GM21723 (cell line): Measurements from ENCODE around the gene TUBGCP5.
A peak's percentile ranks its signal among the peaks of the same experiment; 100 is the strongest.

Experiments
- ATAC-seq: cut with Tn5 transposase; IDR thresholded peaks from one replicate; pipeline ENCODE4 v1.9.1; 2021; ENCODE audit warnings: mild to moderate bottlenecking, moderate library complexity; ENCODE audit not compliant: unreplicated experiment

Gene TUBGCP5

GRCh38 chr15:22979238-22980188 is 59.9 kb downstream of the TUBGCP5 start:
- peak; percentile 57 for ATAC-seq

DNA sequence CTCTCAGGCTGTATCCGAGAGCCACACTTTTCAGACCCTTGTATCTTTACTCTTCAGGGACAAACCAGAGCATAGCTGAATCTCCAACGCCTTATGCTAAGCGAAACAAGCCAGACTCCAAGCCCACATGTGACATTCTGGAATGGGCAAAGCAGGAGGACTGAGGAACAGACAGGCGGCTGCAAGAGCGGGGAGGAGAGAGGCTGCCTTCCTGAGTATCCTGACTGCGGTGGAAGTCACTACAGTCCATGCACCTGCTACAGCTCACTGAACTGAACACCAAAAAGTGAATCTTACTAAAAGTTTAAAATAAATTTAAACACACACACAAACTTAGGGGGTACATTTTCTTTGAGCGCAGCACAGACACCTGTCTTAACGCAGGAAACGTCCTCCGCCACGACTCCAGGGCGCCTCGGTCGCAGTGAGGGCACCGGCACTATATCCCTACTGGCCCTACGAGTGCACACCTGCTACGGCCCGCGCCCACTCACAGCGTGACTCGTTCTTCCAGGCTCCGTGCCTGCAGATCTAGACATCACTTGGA is 60.6 kb downstream of the TUBGCP5 start:
- peak; percentile 35 for ATAC-seq

DNA sequence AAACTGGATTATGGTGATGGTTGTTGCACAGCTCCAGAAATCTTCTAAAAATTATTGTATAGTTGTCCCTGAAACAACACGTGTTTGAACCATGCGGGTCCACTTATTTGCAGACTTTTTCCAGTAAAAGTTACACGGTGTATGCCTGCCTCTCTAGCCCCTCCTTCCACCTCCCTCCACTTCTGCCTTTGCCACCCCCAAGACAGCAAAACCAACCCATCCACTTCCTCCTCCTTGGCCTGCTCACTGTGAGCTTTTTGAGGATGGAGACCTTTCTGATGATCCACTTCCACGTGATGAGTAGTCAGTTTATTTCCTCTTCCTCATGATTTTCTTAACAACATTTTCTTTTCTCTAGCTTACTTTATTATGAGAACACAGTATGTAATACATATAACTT is 64.6 kb downstream of the TUBGCP5 start:
- no peak for ATAC-seq

DNA sequence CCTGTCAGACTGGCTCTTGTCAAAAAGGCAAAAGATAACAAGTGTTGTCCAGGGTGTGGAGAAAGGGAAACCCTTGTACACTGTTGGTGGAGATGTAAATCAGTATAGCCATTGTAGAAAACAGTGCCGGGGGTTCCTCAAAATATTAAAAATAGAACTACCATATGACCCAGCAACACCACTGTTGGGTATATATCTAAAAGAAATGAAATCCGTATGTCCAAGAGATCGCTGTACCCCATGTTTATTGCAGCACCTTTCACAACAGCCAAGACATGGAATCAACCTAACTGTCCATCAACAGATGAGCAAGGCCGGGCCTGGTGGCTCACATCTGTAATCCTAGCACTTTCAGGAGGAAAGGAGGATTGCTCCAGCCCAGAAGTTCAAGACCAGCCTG is 65.4 kb downstream of the TUBGCP5 start:
- ATAC-seq = no peak

DNA sequence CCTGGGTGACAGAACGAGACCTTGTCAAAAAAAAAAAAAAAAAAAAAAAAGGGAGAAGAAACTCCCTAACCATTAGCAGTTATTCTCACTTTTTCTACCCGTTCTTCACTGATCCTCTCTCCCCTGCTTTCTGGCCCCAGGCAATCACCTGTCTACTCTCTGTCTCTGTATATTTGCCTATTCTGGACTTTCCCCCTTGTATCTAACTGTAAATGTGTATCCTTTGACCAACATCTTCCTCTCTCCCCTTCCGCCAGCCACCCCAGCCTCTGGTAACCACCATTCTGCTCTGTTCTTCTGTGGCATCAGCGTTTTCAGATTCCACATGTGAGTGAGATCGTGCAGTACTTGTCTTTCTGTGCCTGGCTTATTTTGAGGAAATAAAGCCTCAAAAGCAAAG is 66.1 kb downstream of the TUBGCP5 start:
- ATAC-seq = peak; percentile 77

DNA sequence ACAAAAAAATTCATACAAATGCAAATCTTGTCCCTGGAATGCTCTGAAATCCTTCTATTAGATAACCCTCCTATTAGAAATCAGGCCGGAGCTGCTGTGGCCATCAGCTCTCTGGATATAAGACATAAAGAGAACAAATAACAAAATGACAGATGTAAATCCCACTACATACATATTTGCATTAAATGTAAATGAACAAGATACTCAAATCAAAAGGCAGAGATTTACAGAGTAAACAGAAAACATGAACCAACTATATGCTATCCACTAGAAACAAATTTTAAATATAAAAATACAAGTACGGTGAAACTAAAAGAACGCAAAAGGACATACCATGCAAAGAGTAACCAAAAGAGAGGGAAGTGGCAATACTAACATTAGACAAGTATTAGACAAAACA is 69.9 kb downstream of the TUBGCP5 start:
- ATAC-seq = no peak

DNA sequence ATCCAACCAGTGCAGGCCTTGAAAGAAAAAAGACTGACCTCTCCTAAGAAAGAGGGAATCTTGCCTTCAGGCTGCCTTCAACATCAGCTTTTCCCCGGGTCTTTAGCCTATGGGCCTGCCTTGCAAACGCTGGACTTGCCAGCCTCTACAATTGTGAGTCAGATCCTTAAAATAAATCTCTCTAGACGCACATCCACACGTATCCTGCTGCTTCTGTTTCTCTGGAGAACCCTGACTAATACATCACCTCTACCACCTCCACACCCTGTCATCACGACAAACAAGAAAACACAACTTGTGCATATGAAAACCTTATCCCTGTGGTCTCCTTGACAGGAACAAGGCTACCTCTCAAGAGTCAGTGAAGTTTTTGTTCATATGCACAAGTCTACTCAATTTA is 71.0 kb downstream of the TUBGCP5 start:
- ATAC-seq = no peak

DNA sequence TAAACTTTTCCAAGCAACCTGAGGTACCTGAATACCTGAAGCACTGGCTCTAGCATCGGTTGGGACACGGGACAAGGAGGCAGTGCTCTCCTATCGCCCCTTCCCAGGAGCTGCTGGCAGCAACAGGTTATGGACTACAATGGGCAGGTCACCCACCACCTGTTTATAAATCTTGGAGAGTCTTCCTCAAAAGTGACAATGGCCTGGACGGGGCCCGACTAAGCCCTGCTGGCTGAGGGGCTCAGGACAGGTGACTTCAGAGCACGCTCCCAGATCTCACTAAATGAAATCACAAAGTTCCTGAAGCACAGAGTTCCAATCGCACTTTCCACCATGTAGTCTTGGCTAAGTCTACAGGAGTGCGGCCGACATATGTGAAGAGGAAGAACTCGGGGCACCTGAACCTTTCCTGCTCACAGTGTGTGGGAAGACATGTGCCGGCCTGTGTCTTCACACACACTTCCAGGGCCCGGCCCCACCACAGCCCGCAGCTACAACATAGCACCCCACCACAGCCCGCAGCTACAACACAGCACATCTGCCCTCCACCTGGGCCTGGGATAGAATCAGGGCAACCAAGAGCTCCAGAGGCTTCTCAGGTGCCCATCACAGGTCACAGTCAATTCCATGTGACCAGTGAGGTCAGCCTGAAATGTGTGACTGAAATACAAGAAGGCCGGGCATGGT is 72.1 kb downstream of the TUBGCP5 start:
- no peak for ATAC-seq

DNA sequence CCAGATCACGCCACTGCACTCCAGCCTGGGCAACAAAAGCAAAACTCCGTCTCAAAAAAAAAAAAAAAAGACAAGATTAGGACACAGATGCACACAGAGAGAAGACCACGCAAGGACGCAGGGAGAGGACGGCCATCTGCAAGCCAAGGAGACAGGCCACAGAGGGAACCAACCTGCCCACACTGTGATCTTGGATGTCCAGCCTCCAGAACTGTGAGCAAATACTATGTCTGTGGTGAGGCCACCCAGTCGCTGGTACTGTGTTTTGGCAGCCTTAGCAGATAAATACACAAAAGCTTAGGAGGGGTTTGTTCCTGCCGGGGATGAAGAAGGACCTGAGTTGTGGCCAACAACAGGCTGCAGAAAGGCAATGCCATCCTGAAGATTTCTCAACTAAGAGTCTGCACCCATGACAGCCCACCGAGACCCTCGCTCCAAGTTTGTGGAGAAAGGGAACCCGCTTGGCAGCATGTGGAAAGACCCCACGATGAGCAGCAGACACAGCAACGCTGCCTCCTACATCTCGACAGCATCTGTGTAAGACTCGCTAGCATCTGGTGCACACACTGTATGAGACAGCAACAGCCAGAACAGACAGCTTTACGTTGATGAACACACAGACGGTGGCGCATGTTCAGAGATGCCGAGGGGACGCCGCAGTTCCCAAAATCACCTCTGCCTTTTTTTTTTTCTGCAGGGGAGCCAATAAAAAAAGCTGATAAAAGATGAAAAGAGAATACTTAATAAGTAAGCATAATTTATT is 72.9 kb downstream of the TUBGCP5 start:
- no peak for ATAC-seq

- ATAC-seq = no peak
Observed at GRCh38 chr15:22963641-22964040, 75.7 kb downstream of the TUBGCP5 start.

- ATAC-seq = no peak
Observed at GRCh38 chr15:22962611-22963010, 76.8 kb downstream of the TUBGCP5 start.

GRCh38 chr15:22961762-22962161 is 77.6 kb downstream of the TUBGCP5 start:
- no peak for ATAC-seq

DNA sequence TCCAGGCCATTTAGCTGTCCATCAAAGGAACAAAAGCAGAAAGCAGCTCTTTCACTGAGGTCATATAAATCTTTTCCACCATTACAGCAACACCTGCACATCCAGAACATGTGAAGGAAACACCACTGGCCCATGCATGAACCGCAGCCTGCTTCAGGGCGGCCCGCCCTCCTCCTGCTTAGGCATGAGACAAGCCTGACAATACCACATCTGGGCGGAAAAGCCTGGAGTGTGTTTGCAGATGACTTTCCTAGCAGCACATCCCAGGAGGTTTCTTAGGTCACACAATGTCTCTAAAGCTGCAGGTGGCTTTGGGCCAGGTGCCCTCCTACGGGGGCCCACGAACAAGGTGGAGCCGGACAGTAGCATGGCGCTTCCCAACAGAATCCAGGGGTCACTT is 78.8 kb downstream of the TUBGCP5 start:
- no peak for ATAC-seq

DNA sequence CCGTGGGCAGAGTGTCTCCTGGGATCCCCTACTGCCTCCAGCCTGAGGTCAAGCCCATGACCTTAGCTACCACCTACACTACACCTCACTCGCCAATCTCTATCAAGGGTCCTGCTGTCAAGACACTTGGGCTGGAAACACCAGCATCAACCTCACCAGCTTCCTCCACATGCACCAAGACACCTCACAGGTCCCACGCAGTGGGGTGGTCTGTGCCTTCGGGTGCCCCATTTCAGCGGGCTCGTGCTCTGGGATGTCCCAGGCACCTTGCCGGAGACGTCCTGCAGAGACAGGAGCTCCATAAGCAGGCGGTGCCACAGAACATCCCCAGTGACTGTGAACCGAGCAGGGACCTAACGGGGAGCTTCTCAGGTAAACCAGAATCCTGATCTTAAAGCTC is 79.2 kb downstream of the TUBGCP5 start:
- ATAC-seq = no peak

DNA sequence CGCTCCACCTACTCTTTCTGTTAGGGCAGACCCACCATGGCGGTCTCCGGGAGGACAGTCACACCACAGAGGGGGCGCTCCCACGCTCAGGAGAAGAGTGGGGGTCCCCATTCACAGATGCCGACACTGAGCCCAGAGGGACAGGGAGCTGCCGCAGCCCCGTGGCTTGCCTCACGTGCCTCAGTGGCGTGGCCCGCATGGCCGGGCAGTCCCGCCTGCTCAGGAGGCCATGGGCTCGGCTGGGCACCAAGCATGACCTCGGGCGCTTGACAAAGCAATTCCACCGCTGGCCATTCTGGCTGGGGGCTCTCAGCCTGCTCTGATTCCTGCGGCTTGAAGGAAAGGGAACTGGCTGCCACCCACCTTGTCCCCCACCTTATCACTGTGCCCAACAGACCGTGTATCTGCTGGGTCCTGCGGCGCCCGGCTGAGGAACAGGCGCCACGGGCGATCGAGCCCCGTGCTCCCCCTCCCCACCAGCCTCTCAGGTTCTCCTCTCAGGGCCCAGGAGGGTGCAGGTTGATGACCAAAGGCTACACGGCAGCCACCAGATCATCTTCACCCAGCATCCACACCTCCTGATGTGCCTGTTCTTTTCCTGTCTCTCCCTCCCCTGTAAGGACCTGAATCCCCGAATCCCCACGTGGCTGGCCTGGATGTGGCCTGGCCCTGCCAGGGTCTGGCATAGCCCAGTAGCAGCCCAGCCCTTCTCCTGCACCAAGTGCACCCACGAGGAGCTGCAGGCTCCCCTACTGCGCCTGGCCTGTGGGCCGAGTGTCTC is 79.9 kb downstream of the TUBGCP5 start:
- no peak for ATAC-seq

DNA sequence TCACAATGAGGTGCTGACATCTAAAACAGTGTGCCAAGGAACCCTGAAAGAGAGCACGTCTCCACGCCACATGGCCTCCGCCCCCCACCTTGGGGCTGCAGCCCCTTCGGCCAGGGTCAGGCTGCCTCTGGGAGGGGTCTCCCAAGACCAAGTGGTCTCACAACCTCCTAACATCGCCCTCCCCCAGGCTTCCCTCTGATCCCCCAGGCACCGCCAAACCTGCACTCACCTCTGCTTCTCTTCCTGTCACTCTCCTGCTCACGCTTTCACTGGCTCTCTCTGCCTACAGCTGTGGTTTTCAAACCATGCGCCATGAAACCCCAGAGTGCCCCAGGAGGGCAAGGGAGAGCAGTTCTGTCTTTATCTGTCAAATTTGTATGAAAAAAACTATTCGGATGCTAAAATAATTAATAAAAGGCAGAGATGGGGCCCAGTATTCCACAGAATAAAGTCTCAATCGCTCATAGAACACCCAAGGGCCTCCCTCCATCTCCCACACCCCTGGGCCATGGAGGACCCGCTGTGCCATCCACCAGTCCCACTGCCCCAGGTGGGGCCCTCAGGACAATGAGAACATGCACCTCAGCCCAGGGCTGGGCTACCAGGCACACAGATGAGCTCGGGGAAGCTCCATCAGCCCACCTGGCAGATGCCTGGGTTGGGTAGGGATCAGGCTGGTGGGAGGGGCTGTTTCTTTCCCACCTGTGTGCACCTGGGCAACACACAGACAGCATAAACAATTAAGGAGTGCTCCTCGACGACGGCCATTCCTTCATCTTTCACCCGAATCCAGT is 80.7 kb downstream of the TUBGCP5 start:
- ATAC-seq = no peak

- ATAC-seq = no peak
Observed at GRCh38 chr15:22956978-22957260, 82.5 kb downstream of the TUBGCP5 start.

DNA sequence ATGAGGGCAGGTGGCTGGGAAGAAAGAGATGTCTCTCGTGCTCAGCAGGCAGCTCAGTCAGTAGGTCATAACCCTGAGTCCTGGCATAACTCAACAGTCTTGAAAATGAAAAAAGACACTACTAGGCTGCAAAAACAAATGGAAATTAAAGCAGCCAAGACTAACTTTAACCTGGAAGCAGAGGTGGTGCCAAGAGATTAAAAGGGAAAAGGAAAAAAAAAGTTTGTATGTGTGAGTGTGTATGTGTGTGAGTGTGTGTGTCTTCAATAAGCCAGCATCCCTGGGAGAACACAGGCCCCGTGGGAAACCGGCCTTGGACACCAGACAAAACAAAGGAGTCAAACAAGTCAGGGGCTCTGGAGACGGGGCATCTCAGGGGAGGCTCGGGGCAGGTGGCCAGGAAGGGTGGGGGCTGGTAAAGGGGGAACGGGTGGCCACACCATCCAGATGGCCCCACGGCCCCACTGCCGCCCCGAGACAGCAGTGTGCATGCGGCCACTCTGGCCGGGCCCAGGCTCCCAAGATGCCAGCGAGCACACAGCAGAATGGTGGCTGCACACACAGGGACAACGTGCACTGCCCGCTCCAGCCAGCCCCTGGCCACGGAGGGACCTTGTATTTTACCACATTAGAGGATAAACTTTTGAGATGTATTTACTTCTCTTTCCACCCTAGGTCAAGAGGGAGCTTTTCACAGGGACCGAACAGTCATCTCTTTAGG is 83.0 kb downstream of the TUBGCP5 start:
- no peak for ATAC-seq

- ATAC-seq = no peak
Observed at GRCh38 chr15:22955544-22956119, 83.7 kb downstream of the TUBGCP5 start.
